GM21367 (cell line): ENCODE data around the gene DPM3.
"Not testable (repeated sequence)": the region's sequence is repeated elsewhere in the genome, so short reads cannot be mapped to it uniquely, and the experiment has no call there.

Experiments used
- ATAC-seq: cut with Tn5 transposase; IDR thresholded peaks from one replicate; pipeline ENCODE4 v1.9.1; 2021; ENCODE audit not compliant: unreplicated experiment

DPM3 gene

DNA sequence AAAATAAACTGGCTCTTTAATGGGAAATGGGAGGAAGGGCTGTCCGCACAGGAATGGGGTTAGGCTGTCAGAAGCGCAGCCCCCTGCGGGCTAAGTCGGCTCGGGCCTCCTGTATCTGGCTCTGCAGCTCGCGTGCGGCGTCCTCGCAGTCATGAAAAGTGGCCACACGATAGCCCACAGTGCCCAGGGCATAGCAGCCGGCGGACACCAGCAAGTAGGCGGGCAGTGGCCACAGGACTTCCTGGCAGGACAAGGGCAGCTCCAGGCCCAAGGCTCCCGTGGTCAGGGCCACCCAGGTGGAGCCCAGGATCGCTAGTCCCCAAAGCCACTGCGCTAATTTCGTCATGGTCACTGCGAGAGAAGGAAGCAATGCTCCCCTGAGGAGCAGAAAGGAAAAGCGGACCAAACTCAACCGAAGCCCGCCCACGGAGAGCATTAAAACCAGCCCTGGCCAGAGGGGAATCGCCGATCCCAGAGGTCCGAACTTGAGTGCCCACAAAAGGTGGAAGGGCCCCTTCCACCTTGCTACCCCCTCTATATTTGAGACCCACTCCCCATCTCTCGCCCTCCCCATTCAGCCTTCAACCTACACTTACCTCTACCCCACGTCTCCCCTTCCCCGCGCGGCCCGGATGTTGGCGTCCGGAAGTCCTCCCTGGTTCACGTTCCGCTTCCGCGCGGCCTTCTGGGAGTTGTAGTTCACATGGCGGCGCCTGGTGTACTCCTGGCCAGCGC is at the start of gene DPM3:
Gene DPM3, minus strand, starts transcription at position 637 of the 735 bp plus-strand sequence. Its CDS starts 291 bp downstream, at position 346.
- peak; percentile 50 for ATAC-seq

GRCh38 chr1:155189926-155190325 is 49.6 kb upstream of the DPM3 start:
- not testable (repeated sequence) for ATAC-seq

GRCh38 chr1:155188268-155188667 is 47.9 kb upstream of the DPM3 start:
- ATAC-seq = no peak

GRCh38 chr1:155187456-155187891 is 47.1 kb upstream of the DPM3 start:
- ATAC-seq = no peak

DNA sequence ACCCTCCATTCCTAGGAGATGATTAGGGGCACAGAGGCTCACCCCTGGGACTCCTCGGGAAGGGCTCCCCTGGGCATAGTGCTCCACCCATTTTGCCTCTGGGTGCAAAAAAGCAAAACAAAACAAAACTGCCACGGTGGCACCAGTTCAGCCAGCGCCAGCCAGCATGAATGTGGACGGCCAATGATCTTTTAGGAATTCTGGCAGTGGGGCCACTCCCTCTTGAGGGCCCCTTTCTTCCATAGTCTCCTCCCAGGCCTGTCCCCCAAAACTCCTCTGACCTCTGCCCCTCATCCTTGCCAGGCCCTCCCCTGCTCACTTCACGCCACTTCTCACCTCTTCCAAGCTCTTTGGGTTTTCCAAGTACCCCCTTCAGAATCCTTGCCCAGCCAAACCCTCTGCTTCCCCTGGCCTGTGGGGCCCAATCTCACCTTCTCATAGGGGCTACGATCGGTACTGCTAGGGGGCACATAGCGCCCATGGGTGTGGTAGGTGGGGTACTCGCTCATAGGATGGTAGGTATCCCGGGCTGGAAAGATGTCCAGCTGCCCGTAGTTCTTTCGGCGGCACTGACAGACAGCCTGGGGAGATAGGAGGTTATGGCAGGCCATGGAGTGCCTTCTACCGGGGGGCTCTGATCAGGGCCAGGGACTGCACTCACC is 46.6 kb upstream of the DPM3 start:
- ATAC-seq = no peak

- ATAC-seq = no peak
Measured at GRCh38 chr1:155186067-155186793, 45.9 kb upstream of the DPM3 start.

DNA sequence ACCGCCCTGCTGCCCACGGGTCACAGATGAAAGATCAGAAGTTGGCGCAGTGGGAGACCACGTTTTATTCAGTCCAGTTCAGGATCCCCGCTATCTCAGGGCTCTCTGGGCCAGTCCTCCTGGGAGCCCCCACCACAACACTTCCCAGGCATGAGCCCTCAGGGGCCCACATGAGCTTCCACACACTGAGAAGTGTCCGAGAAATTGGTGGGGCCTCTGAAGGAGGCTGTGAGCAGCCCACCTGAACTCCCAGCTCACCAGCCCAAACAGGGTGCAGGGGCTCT is 45.4 kb upstream of the DPM3 start:
- ATAC-seq = no peak

GRCh38 chr1:155184835-155185782 is 44.8 kb upstream of the DPM3 start:
- ATAC-seq = peak; percentile 61

- ATAC-seq = no peak
Measured at GRCh38 chr1:155184351-155184811, 44.0 kb upstream of the DPM3 start.

DNA sequence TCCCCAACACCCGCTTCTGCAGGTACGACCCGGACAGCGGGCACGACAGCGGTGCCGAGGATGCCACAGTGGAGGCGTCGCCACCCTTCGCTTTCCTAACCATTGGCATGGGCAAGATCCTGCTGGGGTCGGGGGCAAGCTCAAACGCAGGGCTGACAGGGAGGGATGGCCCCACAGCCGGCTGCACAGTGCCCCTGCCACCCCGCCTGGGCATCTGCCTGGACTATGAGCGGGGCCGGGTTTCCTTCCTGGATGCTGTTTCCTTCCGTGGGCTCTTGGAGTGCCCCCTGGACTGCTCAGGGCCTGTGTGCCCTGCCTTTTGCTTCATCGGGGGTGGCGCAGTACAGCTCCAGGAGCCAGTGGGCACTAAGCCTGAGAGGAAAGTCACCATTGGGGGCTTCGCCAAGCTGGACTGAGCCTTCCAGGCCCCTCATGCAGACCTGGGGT is 43.5 kb upstream of the DPM3 start:
- no peak for ATAC-seq

- no peak for ATAC-seq
Measured at GRCh38 chr1:155182052-155182550, 41.8 kb upstream of the DPM3 start.

GRCh38 chr1:155181371-155182051 is 41.2 kb upstream of the DPM3 start:
- ATAC-seq = no peak

DNA sequence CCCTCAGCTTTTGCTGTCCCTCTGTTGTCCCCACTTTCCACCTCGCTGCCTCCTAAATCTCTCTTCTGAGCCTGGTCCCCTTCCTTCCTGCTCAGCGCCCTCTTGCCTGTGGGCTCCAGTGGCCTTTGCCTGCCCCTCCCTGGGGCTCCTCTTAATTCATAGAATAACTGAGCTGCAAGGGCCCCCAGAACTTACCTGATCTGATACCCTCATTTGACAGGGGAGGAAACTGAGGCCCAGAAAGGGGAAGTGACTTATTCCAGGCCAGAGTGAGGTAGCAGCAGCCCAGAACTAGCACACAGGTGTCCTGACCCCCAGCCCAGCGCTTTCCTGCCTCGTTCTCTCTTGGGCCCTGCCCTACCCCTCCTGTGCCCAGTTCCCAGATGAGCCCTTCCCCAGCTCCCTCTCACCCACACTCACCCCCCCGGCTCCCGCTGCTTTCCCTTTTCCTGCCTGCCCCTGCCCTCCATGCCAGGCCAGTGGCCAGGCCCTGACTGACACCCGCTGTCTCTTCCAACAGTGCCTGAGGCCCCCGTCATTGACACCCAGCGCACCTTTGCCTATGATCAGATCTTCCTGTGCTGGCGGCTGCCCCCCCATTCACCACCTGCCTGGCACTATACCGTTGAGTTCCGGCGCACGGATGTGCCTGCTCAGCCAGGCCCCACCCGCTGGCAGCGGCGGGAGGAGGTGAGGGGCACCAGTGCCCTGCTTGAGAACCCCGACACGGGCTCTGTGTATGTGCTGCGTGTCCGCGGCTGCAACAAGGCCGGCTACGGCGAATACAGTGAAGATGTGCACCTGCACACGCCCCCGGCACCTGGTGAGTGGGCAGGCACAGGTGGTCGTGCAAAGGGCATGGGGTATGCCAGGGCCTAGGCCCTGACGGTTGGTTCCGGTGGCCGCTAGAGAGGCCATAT is 39.0 kb upstream of the DPM3 start:
- no peak for ATAC-seq

GRCh38 chr1:155178441-155179111 is 38.2 kb upstream of the DPM3 start:
- ATAC-seq = no peak

- ATAC-seq = no peak
Measured at GRCh38 chr1:155177918-155178281, 37.6 kb upstream of the DPM3 start.

- no peak for ATAC-seq
Measured at GRCh38 chr1:155177192-155177917, 37.0 kb upstream of the DPM3 start.

GRCh38 chr1:155176544-155177071 is 36.3 kb upstream of the DPM3 start:
- no peak for ATAC-seq
